GM18909 (cell line): Measurements from ENCODE around the gene DOK7.
"Not testable (repeated sequence)": the region's sequence is repeated elsewhere in the genome, so short reads cannot be mapped to it uniquely, and the experiment has no call there.

Experiments
- ATAC-seq: cut with Tn5 transposase; IDR thresholded peaks from one replicate; pipeline ENCODE4 v1.9.1; 2021; ENCODE audit warnings: mild to moderate bottlenecking; ENCODE audit not compliant: unreplicated experiment, poor library complexity

The DOK7 gene

DNA sequence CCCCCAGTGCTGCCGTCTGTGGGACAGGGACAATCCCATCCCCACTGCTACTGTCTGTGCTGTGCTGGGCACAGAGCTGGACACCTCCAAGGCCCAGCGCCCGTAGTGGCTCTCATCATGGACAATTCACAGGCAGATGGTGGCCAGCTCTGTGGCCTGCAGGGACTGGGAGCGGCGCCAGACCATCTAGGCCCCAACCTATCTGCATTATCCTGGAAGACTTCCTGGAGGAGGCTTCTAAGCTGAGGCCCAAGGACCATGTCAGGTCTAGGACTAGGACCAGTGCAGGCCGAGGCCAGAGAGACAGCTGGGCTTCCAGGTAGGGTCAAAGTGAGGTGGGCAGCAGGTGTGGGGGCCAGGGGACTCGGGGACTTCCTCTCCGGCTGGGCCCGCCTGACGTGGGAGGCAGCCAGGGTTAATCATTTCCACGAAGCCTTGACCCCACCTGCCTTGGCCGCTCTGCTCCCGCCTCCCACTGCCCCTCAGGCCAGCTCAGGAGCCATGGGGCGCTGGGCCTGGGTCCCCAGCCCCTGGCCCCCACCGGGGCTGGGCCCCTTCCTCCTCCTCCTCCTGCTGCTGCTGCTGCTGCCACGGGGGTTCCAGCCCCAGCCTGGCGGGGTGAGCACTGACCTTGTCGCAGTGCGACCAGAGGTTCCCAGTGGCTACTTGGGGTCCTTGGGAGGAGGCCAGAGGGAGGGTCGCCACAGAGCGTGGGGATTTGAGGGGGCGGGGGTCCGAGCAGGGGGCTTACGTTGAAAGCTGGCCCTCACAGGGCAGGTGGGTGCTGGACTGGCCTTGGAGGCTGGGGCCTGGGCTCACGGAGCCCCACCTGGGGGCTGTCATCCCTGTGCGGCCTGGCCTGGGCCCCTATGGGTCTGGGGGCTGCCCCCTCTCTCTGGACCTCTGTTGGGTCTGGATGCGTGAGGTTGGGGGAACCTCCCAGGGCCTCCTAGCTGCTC, 21.3 kb upstream of the DOK7 start, which contains the start of gene HGFAC:
Gene HGFAC, plus strand, starts transcription at position 468 of the 959 bp plus-strand sequence. Its CDS starts 34 bp downstream, at position 502.
- ATAC-seq: no peak

DNA sequence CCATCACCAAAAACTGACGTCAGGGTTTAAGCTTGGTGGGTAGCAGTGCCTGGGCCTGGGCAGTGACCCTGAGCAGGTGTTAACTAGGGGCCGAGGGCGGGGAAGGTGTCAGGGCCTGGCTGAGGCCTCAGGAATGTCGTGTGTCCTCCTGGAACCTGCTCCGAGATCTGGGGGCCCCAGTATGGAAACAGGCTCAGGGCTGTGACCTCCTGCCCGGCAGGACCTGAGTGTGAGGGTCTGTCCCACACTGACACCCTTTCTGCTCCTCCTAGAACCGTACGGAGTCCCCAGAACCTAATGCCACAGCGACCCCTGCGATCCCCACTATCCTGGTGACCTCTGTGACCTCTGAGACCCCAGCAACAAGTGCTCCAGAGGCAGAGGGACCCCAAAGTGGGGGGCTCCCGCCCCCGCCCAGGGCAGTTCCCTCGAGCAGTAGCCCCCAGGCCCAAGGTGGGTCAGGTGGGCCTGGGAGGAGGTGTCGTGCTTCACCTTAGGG, 20.6 kb upstream of the DOK7 start:
- ATAC-seq: no peak

DNA sequence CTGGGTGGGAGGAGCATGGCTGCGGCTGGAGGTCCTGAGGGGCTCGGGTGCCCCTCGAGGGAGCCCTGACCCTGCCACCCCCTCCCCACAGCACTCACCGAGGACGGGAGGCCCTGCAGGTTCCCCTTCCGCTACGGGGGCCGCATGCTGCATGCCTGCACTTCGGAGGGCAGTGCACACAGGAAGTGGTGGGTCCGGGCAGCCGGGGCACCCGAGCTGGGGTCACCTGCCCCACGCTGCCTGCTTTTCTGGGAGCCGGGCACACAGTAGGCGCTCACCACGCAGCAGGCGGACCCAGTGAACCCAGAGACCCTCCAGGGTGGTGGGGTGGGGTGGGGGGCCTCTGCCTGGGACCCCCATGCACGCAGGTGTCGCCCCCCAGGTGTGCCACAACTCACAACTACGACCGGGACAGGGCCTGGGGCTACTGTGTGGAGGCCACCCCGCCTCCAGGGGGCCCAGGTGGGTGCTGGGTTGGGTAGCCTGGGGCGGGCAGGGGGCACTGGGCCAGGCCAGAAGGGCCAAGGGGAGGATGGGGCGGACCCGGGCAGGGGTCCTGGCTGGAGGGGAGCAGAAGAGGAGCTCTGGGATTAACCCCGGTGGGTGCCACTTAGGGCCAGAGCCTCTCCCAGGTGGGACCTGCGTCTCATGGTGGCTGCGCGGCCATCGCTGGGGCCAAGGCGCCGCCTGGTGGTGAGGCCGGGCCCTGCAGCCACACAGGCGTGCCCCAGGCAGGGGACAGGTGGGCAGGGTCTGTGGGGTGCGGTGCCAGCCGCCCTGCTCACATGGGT, 20.0 kb upstream of the DOK7 start:
- peak; percentile 57 for ATAC-seq

DNA sequence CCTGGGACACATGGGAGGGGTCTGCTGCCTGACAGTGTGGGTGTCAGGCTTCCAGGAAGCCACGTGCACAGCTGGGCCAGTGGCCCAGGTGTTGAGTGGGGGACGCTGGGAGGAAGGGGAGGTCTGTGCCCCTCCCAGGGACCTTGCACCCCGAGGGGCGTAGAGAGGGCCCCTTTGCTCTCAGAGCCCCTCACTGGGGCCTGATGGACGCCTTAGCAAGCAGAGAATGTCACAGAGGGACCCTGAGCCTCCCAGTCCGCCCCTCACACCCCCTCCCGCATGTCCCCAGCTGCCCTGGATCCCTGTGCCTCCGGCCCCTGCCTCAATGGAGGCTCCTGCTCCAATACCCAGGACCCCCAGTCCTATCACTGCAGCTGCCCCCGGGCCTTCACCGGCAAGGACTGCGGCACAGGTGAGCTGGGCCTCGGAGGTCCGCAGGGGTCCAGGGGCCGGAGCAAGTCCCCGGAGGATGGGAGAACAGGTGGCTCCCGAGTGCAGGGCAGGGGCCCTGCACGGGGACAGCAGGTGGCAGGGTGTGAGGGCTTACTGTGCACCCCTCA, 19.3 kb upstream of the DOK7 start:
- ATAC-seq: no peak

DNA sequence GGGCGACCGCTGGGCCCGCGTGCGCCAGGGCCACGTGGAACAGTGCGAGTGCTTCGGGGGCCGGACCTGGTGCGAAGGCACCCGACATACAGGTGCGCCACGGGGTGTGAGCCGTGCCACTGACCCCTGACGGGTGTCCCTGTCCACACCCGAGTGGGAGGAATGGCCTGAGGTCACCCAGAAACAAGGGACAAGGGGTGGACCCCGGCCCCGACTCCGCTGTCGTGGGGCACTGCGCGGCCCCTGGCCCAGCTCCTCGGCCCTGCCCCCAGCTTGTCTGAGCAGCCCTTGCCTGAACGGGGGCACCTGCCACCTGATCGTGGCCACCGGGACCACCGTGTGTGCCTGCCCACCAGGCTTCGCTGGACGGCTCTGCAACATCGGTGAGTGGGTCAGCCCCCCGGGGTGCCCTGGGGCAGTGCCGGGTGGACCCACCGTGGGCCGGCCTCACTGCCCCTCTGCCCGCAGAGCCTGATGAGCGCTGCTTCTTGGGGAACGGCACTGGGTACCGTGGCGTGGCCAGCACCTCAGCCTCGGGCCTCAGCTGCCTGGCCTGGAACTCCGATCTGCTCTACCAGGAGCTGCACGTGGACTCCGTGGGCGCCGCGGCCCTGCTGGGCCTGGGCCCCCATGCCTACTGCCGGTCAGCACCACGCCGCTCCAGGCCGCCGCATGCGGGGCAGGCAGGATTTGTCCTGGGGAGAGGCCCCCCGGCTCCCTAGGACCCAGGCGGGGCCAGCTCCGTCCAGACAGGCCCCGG, 18.6 kb upstream of the DOK7 start:
- ATAC-seq: no peak

DNA sequence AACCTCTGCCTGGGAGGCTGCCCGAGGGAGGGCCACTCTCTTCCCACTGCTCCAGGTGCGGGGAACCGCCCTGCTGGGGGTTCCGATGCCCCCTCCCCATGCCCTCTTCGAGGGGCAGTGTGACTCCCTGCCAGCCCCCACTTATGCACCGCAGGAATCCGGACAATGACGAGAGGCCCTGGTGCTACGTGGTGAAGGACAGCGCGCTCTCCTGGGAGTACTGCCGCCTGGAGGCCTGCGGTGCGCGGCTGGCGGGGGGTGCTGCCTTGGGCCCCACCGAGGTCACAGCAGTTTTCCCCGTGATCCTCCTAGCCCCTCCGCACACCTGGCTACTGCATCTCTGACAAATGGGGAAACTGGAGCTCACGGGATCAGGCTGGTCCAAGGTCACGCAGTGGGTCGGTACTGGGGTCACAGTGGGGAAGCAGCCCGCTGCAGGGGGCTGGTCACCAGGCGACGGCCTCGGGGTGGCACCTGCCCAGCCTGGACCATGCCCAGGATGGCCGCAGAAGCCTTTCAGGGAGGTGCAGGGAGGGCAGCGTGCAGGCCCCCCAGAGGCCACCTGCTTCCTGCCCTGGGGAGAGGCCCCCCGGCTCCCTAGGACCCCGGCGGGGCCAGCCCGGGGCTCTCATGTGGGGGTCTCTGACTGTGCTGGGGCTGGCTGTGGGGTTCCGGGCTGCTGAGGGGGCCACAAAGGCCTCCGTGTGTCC, 17.8 kb upstream of the DOK7 start:
- no peak for ATAC-seq

- ATAC-seq: no peak
Observed at GRCh38 chr4:3445829-3446545, 17.1 kb upstream of the DOK7 start.

GRCh38 chr4:3446631-3447320, 16.3 kb upstream of the DOK7 start:
- ATAC-seq: no peak

GRCh38 chr4:3447431-3448395, 15.4 kb upstream of the DOK7 start:
- ATAC-seq: no peak

- ATAC-seq: no peak
Observed at GRCh38 chr4:3449047-3449573, 14.0 kb upstream of the DOK7 start.

- no peak for ATAC-seq
Observed at GRCh38 chr4:3449574-3450534, 13.3 kb upstream of the DOK7 start.

DNA sequence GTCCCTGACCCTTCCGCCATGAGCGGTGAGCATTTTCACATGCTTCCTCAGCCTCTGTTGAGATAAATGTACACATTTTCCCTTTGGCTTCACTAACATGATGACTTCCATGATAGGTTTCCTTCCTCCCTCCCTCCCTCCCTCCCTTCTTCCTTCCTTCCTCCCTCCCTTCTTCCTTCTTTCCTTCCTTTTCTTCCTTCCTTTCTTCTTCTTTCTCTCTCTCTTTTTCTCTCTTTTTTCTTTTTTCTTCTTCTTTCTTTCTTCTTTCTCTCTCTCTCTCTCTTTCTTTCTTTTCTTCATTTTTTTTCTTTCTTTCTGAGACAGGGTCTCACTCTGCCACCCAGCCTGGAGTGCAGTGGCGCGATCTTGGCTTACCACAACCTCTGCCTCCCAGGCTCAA, 12.5 kb upstream of the DOK7 start:
- ATAC-seq: no peak

DNA sequence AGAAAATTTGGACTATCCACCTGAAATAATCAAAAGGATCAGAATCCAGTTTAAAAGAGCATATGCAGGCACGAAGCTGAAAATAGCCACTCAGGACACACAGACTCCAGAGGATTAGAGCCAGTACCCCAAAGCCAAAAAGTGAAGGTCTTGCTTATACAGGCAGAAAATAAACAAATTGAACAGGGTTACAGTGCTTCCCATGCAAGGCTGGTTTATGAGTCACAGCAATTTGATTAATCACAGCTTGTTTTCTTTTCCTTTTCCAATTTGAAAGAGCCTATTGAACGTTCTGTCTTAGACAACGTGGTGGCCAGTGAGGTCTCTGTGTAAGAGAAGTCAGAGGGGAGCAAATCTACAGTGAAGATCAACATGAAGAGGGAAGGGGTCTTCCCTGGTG, 11.2 kb upstream of the DOK7 start:
- no peak for ATAC-seq

DNA sequence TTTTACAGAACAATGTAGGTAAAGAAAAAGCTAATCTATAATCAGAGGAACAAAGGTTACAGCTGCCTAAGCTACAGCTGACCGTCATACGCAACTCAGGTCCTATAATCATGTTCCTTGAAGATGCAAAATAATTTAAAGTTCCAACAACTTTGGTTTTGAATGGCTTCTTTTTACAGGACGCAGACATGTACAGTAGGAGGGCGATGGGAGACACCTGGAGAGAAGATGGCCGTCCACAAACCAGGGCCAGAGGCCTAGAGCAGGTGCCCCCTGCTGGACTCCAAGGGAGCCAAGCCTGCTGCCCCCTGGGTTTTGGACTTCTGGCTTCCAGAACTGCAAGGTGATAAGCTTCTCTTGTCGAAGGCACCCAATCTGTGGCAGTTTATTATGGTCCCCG, 10.7 kb upstream of the DOK7 start:
- ATAC-seq: no peak

DNA sequence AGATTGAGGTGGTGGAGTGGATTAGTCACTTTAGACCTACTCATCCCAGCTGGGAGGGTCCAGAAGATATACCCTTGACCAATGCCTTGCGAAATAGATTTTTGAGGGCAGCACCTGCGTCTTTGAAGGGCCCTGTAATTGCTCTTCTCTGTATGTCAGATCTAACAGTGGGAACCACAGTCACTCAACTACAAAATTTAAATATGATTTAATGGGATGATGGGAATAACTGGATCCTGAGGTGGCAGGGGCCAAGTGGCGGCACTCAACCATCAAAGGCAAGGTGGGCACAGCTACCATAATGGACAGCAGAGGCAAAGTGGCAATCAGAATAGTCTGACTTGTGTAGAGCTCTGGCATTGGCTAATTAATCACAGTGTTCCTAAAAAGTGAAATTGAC, 7.5 kb upstream of the DOK7 start:
- not testable (repeated sequence) for ATAC-seq

GRCh38 chr4:3458371-3458770, 4.7 kb upstream of the DOK7 start:
- no peak for ATAC-seq
